Raji (cell line): ENCODE measurements around the gene LRRC73.

Experiments used
- POLR2A ChIP-seq: IDR thresholded peaks from 2 replicates; pipeline ENCODE4 v1.6.1; 2011; ENCODE audit warnings: low read depth, low read length, control low read depth; ENCODE audit not compliant: insufficient read depth

Gene LRRC73

GRCh38 chr6:43481075-43481474 lies 29.1 kb downstream of the LRRC73 start:
- TF ChIP-seq POLR2A = no peak

- no peak for TF ChIP-seq POLR2A
Observed at GRCh38 chr6:43478008-43478372, 32.2 kb downstream of the LRRC73 start.

- TF ChIP-seq POLR2A = peak; percentile 76
Observed at GRCh38 chr6:43477235-43478007, 32.7 kb downstream of the LRRC73 start, which contains the start of gene TJAP1. TSS of gene TJAP1 (plus strand) at chr6:43477570. CDS start at chr6:43499002, 21,432 bp downstream.

- TF ChIP-seq POLR2A = no peak
Observed at GRCh38 chr6:43476746-43477145, 33.4 kb downstream of the LRRC73 start.

GRCh38 chr6:43475516-43475915 lies 34.6 kb downstream of the LRRC73 start:
- TF ChIP-seq POLR2A = no peak

GRCh38 chr6:43472515-43472914 lies 37.6 kb downstream of the LRRC73 start:
- TF ChIP-seq POLR2A = no peak

- TF ChIP-seq POLR2A = no peak
Observed at GRCh38 chr6:43471399-43471798, 38.7 kb downstream of the LRRC73 start.

GRCh38 chr6:43469947-43470346 lies 40.2 kb downstream of the LRRC73 start:
- no peak for TF ChIP-seq POLR2A

GRCh38 chr6:43468748-43469681 lies 41.1 kb downstream of the LRRC73 start:
- TF ChIP-seq POLR2A = no peak

- TF ChIP-seq POLR2A = no peak
Observed at GRCh38 chr6:43468240-43468639, 41.9 kb downstream of the LRRC73 start.

- no peak for TF ChIP-seq POLR2A
Observed at GRCh38 chr6:43467752-43468151, 42.4 kb downstream of the LRRC73 start.

GRCh38 chr6:43465948-43466347 lies 44.2 kb downstream of the LRRC73 start:
- TF ChIP-seq POLR2A = no peak

GRCh38 chr6:43464337-43464736 lies 45.8 kb downstream of the LRRC73 start:
- no peak for TF ChIP-seq POLR2A

- no peak for TF ChIP-seq POLR2A
Observed at GRCh38 chr6:43461936-43462335, 48.2 kb downstream of the LRRC73 start.

GRCh38 chr6:43460032-43460431 lies 50.1 kb downstream of the LRRC73 start:
- TF ChIP-seq POLR2A = no peak

GRCh38 chr6:43459535-43459934 lies 50.6 kb downstream of the LRRC73 start:
- no peak for TF ChIP-seq POLR2A
